Neural progenitor cell (in vitro differentiated cells): ENCODE measurements around the gene ENTPD7.

Experiments used
- CTCF ChIP-seq: fragments of 200-600 bp; sonication (generic); IDR thresholded peaks from 2 replicates; pipeline ENCODE4 v1.5.1; 2017; ENCODE audit warnings: antibody characterized with exemption, mild to moderate bottlenecking
- EZH2 ChIP-seq: fragments of 200-600 bp; sonication (generic); IDR thresholded peaks from 2 replicates; pipeline ENCODE4 v1.6.1; 2017; ENCODE audit warnings: antibody characterized with exemption, mild to moderate bottlenecking, moderate library complexity
- EZH2phosphoT487 ChIP-seq: fragments of 200-600 bp; sonication (generic); IDR thresholded peaks from 2 replicates; pipeline ENCODE4 v1.6.1; 2017; ENCODE audit warnings: antibody characterized with exemption

DNA sequence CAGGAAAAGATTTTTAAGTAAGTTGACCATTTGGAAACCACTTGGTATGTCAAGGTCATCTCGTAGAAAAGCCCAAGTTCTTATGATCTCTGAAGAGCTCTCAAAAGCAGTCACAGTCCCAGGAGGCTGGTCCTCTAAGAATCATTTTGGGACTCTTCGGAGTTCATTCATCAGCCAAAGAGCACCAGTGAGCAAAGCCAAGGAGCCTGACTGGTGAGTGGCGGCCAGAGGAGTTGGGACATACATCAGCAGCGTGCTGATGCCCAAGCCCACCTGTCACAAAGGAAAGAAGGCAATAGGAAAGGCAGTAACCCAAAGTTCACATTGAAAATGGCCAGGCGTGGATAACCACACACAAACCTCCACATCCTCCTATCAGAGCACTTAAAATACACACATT lies 55.1 kb downstream of the ENTPD7 start:
- TF ChIP-seq CTCF = no peak
- no peak for TF ChIP-seq EZH2
- TF ChIP-seq EZH2phosphoT487 = no peak
